Colon (tissue), 2 donors: ENCODE results near the gene EFNA5.
"Not testable (repeated sequence)": the region's sequence is repeated elsewhere in the genome, so short reads cannot be mapped to it uniquely, and the experiment has no call there.

Experiments
- FAIRE-seq: peaks from 2 replicates; lab custom pipeline; 2012; peaks lifted over from hg19 to GRCh38; lab: Jason Lieb, UNC
- donor health status: control.
- donor health status: control.

The EFNA5 gene

GRCh38 chr5:107365320-107366109, 305.2 kb downstream of the EFNA5 start:
- FAIRE-seq: no peak

- no peak for FAIRE-seq
These were observed 306.1 kb downstream of the EFNA5 start for GRCh38 chr5:107364443-107365319.

- no peak for FAIRE-seq
These were observed 307.0 kb downstream of the EFNA5 start for GRCh38 chr5:107363768-107364167.

- FAIRE-seq: no peak
These were observed 308.8 kb downstream of the EFNA5 start for GRCh38 chr5:107361945-107362344.

- FAIRE-seq: no peak
These were observed 310.9 kb downstream of the EFNA5 start for GRCh38 chr5:107359916-107360234.

- FAIRE-seq: no peak
These were observed 311.5 kb downstream of the EFNA5 start for GRCh38 chr5:107359033-107359915.

- FAIRE-seq: no peak
These were observed 313.8 kb downstream of the EFNA5 start for GRCh38 chr5:107356891-107357290.

GRCh38 chr5:107352576-107352975, 318.2 kb downstream of the EFNA5 start:
- FAIRE-seq: no peak

- not testable (repeated sequence) for FAIRE-seq
These were observed 324.2 kb downstream of the EFNA5 start for GRCh38 chr5:107346580-107346979.

- FAIRE-seq: no peak
These were observed 328.4 kb downstream of the EFNA5 start for GRCh38 chr5:107342371-107342770.

GRCh38 chr5:107341376-107342084, 329.2 kb downstream of the EFNA5 start:
- FAIRE-seq: no peak

- no peak for FAIRE-seq
These were observed 330.1 kb downstream of the EFNA5 start for GRCh38 chr5:107340631-107341030.

GRCh38 chr5:107338335-107338734, 332.4 kb downstream of the EFNA5 start:
- FAIRE-seq: no peak

GRCh38 chr5:107337281-107337680, 333.5 kb downstream of the EFNA5 start:
- FAIRE-seq: peak; percentile 80

GRCh38 chr5:107331882-107332281, 338.9 kb downstream of the EFNA5 start:
- no peak for FAIRE-seq

GRCh38 chr5:107331312-107331711, 339.4 kb downstream of the EFNA5 start:
- FAIRE-seq: no peak

GRCh38 chr5:107330903-107331302, 339.8 kb downstream of the EFNA5 start:
- FAIRE-seq: no peak

GRCh38 chr5:107329850-107330249, 340.9 kb downstream of the EFNA5 start:
- FAIRE-seq: no peak
